Activated gamma-delta T cell treated with anti-CD3 and anti-CD28 coated beads, Interleukin-2, amount 50 U/mL, for 16 hours (primary cell): ENCODE data around the gene ACIN1.

Source experiments
- DNase-seq: peaks from one replicate; pipeline ENCODE4 v3.0.0-alpha.2; 2020; ENCODE audit warnings: low read depth

Gene ACIN1

GRCh38 chr14:23094666-23095195 is at the start of gene ACIN1:
ACIN1 (minus strand) TSS chr14:23095136; CDS start chr14:23095112, 24 bp downstream.
- DNase-seq: peak; percentile 58

GRCh38 chr14:23143911-23144310 is 49.0 kb upstream of the ACIN1 start:
- DNase-seq: no peak

- DNase-seq: no peak
Observed at GRCh38 chr14:23142826-23143225, 47.9 kb upstream of the ACIN1 start.

GRCh38 chr14:23141706-23142444 is 46.9 kb upstream of the ACIN1 start:
- DNase-seq: no peak

GRCh38 chr14:23140371-23140770 is 45.4 kb upstream of the ACIN1 start:
- DNase-seq: no peak

- no peak for DNase-seq
Observed at GRCh38 chr14:23139874-23140273, 44.9 kb upstream of the ACIN1 start.

- DNase-seq: no peak
Observed at GRCh38 chr14:23137813-23138535, 43.0 kb upstream of the ACIN1 start.

GRCh38 chr14:23137192-23137812 is 42.4 kb upstream of the ACIN1 start:
- DNase-seq: no peak

GRCh38 chr14:23136566-23137133 is 41.7 kb upstream of the ACIN1 start:
- DNase-seq: no peak

- DNase-seq: no peak
Observed at GRCh38 chr14:23132970-23133369, 38.0 kb upstream of the ACIN1 start.

- DNase-seq: no peak
Observed at GRCh38 chr14:23131482-23131881, 36.5 kb upstream of the ACIN1 start.

GRCh38 chr14:23130871-23131270 is 35.9 kb upstream of the ACIN1 start:
- DNase-seq: no peak

GRCh38 chr14:23129759-23130316 is 34.9 kb upstream of the ACIN1 start:
- DNase-seq: no peak

- DNase-seq: no peak
Observed at GRCh38 chr14:23128969-23129758, 34.2 kb upstream of the ACIN1 start.

- no peak for DNase-seq
Observed at GRCh38 chr14:23127861-23128260, 32.9 kb upstream of the ACIN1 start.

- no peak for DNase-seq
Observed at GRCh38 chr14:23126548-23127278, 31.8 kb upstream of the ACIN1 start.

GRCh38 chr14:23125933-23126524 is 31.1 kb upstream of the ACIN1 start:
- no peak for DNase-seq

GRCh38 chr14:23125011-23125410 is 30.1 kb upstream of the ACIN1 start:
- DNase-seq: no peak

- DNase-seq: no peak
Observed at GRCh38 chr14:23124337-23124954, 29.5 kb upstream of the ACIN1 start.

- DNase-seq: no peak
Observed at GRCh38 chr14:23123419-23123818, 28.5 kb upstream of the ACIN1 start.
